A549 (cell line): Measurements from ENCODE around the gene PLXNC1. TPM values are rescaled to one million over a fixed set of nuclear protein-coding genes. Genes with fewer than 3 reads are reported as not detected.

Source experiments
- ATAC-seq, 2 experiments: fragments of 200-7000 bp in 1 of 2; fragments of >200 bp in 1 of 2; cut with Nextera tagmentation in 1 of 2; cut with Tn5 transposase in 1 of 2; 3 replicates each; pipeline versions ENCODE4 v1.8.0 to v1.9.1; 2018 to 2020; ENCODE audit warnings: mild to moderate bottlenecking in 1 of 2, moderate library complexity in 1 of 2
- CTCF ChIA-PET: fragments of 300-600 bp; sonication (Branson Sonifier 250); formaldehyde crosslinking; extraction: SDS; loops from one replicate; lab custom pipeline; 2021; ENCODE audit warnings: antibody characterized with exemption, inconsistent platforms; lab: Yijun Ruan, JAX
- POLR2A ChIA-PET: fragments of 350-600 bp; formaldehyde crosslinking; extraction: SDS; loops from one replicate; lab custom pipeline; 2021; ENCODE audit warnings: antibody characterized with exemption, inconsistent platforms; lab: Yijun Ruan, JAX
- DNase-seq, 2 experiments: peaks; one replicate each; pipeline versions ENCODE4 v3.0.0 to v3.0.0-alpha.2; 2011 to 2016; ENCODE audit warnings: low read depth in 1 of 2, low spot score in 1 of 2
- FAIRE-seq: peaks from 2 replicates; lab custom pipeline; 2011; peaks lifted over from hg19 to GRCh38; lab: Jason Lieb, UNC
- H3K27ac ChIP-seq, 2 experiments: fragments of >200 bp; sonication (Bioruptor Twin); formaldehyde crosslinking; 3 replicates each; pipeline ENCODE4 v1.5.1; 2016 to 2017
- H3K4me1 ChIP-seq: fragments of >200 bp; sonication (Bioruptor Twin); formaldehyde crosslinking; 3 replicates; pipeline ENCODE4 v1.6.1; 2016
- H3K4me2 ChIP-seq: fragments of >200 bp; sonication (Bioruptor Twin); formaldehyde crosslinking; 3 replicates; pipeline ENCODE4 v1.6.1; 2016
- H3K4me3 ChIP-seq: fragments of >200 bp; sonication (Bioruptor Twin); formaldehyde crosslinking; 3 replicates; pipeline ENCODE4 v1.5.1; 2016
- H3K9me3 ChIP-seq: fragments of >200 bp; sonication (Bioruptor Twin); formaldehyde crosslinking; 3 replicates; pipeline ENCODE4 v1.6.1; 2016
- CEBPB ChIP-seq, 2 experiments: fragments of >200 bp in 1 of 2; sonication (Bioruptor Twin) in 1 of 2; formaldehyde crosslinking in 1 of 2; IDR thresholded peaks; 2 replicates each; pipeline ENCODE4 v1.6.1; 2012 to 2016
- E2F6 ChIP-seq: IDR thresholded peaks from 2 replicates; pipeline ENCODE4 v1.6.1; 2012; ENCODE audit warnings: low read depth, borderline replicate concordance
- EP300 ChIP-seq, 2 experiments: fragments of >200 bp; sonication (Bioruptor Twin); formaldehyde crosslinking; IDR thresholded peaks; 2 replicates in 1 of 2; 3 replicates in 1 of 2; pipeline ENCODE4 v1.6.1; 2016 to 2017
- FOSL2 ChIP-seq, 2 experiments: fragments of 450-650 bp in 1 of 2; fragments of >200 bp in 1 of 2; sonication (Bioruptor Twin) in 1 of 2; formaldehyde crosslinking; IDR thresholded peaks; 2 replicates each; pipeline versions ENCODE4 v1.5.0 to v1.6.1; 2016 to 2020; ENCODE audit warnings: mild to moderate bottlenecking in 1 of 2, moderate library complexity in 1 of 2
- FOXS1 ChIP-seq: fragments of 250-450 bp; sonication (Bioruptor Pico); IDR thresholded peaks from 2 replicates; pipeline ENCODE4 v1.5.0; 2020; ENCODE audit warnings: mild to moderate bottlenecking, moderate library complexity
- HOXA7 ChIP-seq: fragments of 250-450 bp; sonication (Bioruptor Pico); IDR thresholded peaks from 2 replicates; pipeline ENCODE4 v1.5.0; 2020; ENCODE audit warnings: mild to moderate bottlenecking, moderate library complexity
- HOXB5 ChIP-seq: fragments of 250-450 bp; sonication (Bioruptor Pico); IDR thresholded peaks from 2 replicates; pipeline ENCODE4 v1.5.0; 2020; ENCODE audit warnings: mild to moderate bottlenecking, moderate library complexity
- MAFK ChIP-seq: fragments of 450-650 bp; IDR thresholded peaks from 2 replicates; pipeline ENCODE4 v1.6.1; 2014; ENCODE audit not compliant: partially characterized antibody
- MAX ChIP-seq: IDR thresholded peaks from 2 replicates; pipeline ENCODE4 v1.6.1; 2012
- NFE2L2 ChIP-seq: fragments of 150-350 bp; conservative IDR thresholded peaks from 2 replicates; pipeline ENCODE4 v1.6.1; 2014; ENCODE audit warnings: low read length
- NPAS2 ChIP-seq: fragments of 250-450 bp; sonication (Bioruptor Pico); IDR thresholded peaks from 2 replicates; pipeline ENCODE4 v1.8.0; 2022; ENCODE audit warnings: mild to moderate bottlenecking, moderate library complexity, borderline replicate concordance
- POLR2AphosphoS2 ChIP-seq: conservative IDR thresholded peaks from 2 replicates; pipeline ENCODE4 v1.6.1; 2012; ENCODE audit warnings: low read length, improper control_type of control experiment, inconsistent platforms
- RAD21 ChIP-seq, 2 experiments: fragments of >200 bp in 1 of 2; sonication (Bioruptor Twin) in 1 of 2; formaldehyde crosslinking in 1 of 2; IDR thresholded peaks in 1 of 2; conservative IDR thresholded peaks in 1 of 2; 2 replicates in 1 of 2; 3 replicates in 1 of 2; pipeline ENCODE4 v1.6.1; 2012 to 2018; ENCODE audit warnings: inconsistent platforms in 1 of 2
- REST ChIP-seq: fragments of 200-600 bp; sonication (generic); IDR thresholded peaks from 2 replicates; pipeline ENCODE4 v1.6.1; 2016; ENCODE audit warnings: antibody characterized with exemption, mild to moderate bottlenecking, moderate library complexity
- SREBF2 ChIP-seq: fragments of 450-650 bp; IDR thresholded peaks from 2 replicates; pipeline ENCODE4 v1.6.1; 2014; ENCODE audit warnings: mild to moderate bottlenecking, moderate library complexity
- USF2 ChIP-seq: fragments of 450-650 bp; IDR thresholded peaks from 2 replicates; pipeline ENCODE4 v1.6.1; 2014; ENCODE audit warnings: antibody characterized with exemption
- WGBS: methylation state at CpG from one replicate; pipeline ENCODE4 v1.1.6; 2017; ENCODE audit errors: missing lambda C conversion rate; 5-methylcytosine and 5-hydroxymethylcytosine counted together
- polyA plus RNA-seq, 4 experiments: library from polyadenylated mRNA; depleted of rRNA in 3 of 4; stranded (reverse); fragments of >200 nt; fragmentation: RNase III in 1 of 4; extraction: RNeasy Plus Mini Kit Qiagen cat#74134 plus additional on column Dnase treatment in 1 of 4; gene quantifications; 2 replicates in 3 of 4; 3 replicates in 1 of 4; pipeline ENCODE4 v1.2.3, GENCODE V29; 2011 to 2017

The PLXNC1 gene
- polyA plus RNA-seq, 2 of the 4 experiments (the other 2 are of a cell fraction) = 0.12 to 0.50 TPM

- Histone ChIP-seq H3K4me2 (no peak overlapping the region), H3K4me3 (no peak overlapping the region), H3K9me3 (no peaks in the 10 kb centered on the region), H3K27ac (no peak overlapping the region), H3K4me1 (peaks cover 14% of the 10 kb centered on the region)
- ATAC-seq (no peak), FAIRE-seq (no peak), DNase-seq (no peak)
- ChIA-PET CTCF (interaction anchor here (1.5 kb wide), 1 partner anchor 38 kb away, joined by 4 read pairs; no protein-coding TSS in a partner anchor), POLR2A (no interaction called here)
- WGBS = 82% methylated on average over 5 of the region's 5 CpGs
- peak; percentile 54 for TF ChIP-seq MAFK
- no peak for TF ChIP-seq HOXB5 (CRISPR knock-in tag)
These were observed 23.7 kb downstream of the PLXNC1 start for GRCh38 chr12:94172031-94172430.

- CTCF ChIA-PET = interaction anchor here (0.8 to 1.5 kb wide), 3 partner anchors 28 to 353 kb away, joined by 3 read pairs; no protein-coding TSS in a partner anchor
- DNase-seq = peak in 1 of 2 experiments; percentile 40
- Histone ChIP-seq H3K4me3 (no peak overlapping the region), H3K4me1 (peaks cover 14% of the 10 kb centered on the region), H3K9me3 (peaks cover 7% of the 10 kb centered on the region; the same call in 2 of the 3 replicates), H3K4me2 (peak overlapping the region; percentile 35), H3K27ac (no peak overlapping the region)
- FAIRE-seq = no peak
- POLR2A ChIA-PET = interaction anchor here (0.9 kb wide), 1 partner anchor 10 kb away, joined by 3 read pairs; no protein-coding TSS in a partner anchor
- WGBS = 39% methylated on average over 9 of the region's 9 CpGs
- no peak for TF ChIP-seq HOXA7 (CRISPR knock-in tag)
- peak; percentile 6 for TF ChIP-seq MAFK
- no peak for TF ChIP-seq REST
- TF ChIP-seq FOSL2 (IDR thresholded peaks at IDR 0.05) = no peak
- TF ChIP-seq FOSL2 (CRISPR knock-in tag; IDR thresholded peaks at IDR 0.05) = peak; percentile 20; the same call in 1 of the 2 replicates
- TF ChIP-seq CEBPB (IDR thresholded peaks at IDR 0.05) = peak; percentile 32 to 67; a peak in 2 of 4 replicates
- ATAC-seq = peak; percentile 63 to 73; a peak in 4 of 6 replicates
These were observed 24.6 kb downstream of the PLXNC1 start for GRCh38 chr12:94172973-94173372.

GRCh38 chr12:94173660-94174265 lies 25.4 kb downstream of the PLXNC1 start:
- TF ChIP-seq RAD21 (conservative IDR thresholded peaks at IDR 0.05 in 1 of 2, IDR thresholded peaks at IDR 0.05 in 1 of 2) (no peak), REST (no peak), USF2 (no peak), POLR2AphosphoS2 (no peak), NPAS2 (CRISPR knock-in tag) (no peak), NFE2L2 (no peak), FOXS1 (CRISPR knock-in tag) (no peak), MAX (no peak), E2F6 (no peak), EP300 (IDR thresholded peaks at IDR 0.05) (no peak), SREBF2 (no peak)
- FAIRE-seq (no peak), DNase-seq (no peak), ATAC-seq (peak; percentile 16 to 33; a peak in 1 of 6 replicates)
- no peak overlapping the region for H3K27ac ChIP-seq
- no peak overlapping the region for H3K4me3 ChIP-seq
- CTCF ChIA-PET = interaction anchor here (0.8 to 1.5 kb wide), 3 partner anchors 28 to 352 kb away, joined by 3 read pairs; no protein-coding TSS in a partner anchor
- H3K4me1 ChIP-seq = peaks cover 14% of the 10 kb centered on the region
- peaks cover 12% of the 10 kb centered on the region; the same call in 2 of the 3 replicates for H3K9me3 ChIP-seq
- no peak overlapping the region for H3K4me2 ChIP-seq
- POLR2A ChIA-PET = interaction anchor here (0.9 kb wide), 1 partner anchor 10 kb away, joined by 3 read pairs; no protein-coding TSS in a partner anchor
- 74% methylated on average over 7 of the region's 7 CpGs for WGBS
